HepG2 (cell line): ENCODE data around the gene TBC1D16. TPM values are rescaled to one million over a fixed set of nuclear protein-coding genes. Genes with fewer than 3 reads are reported as not detected.

Source experiments
- ATF7 ChIP-seq, 2 experiments: fragments of 450-650 bp in 1 of 2; sonication (generic) in 1 of 2; formaldehyde crosslinking in 1 of 2; IDR thresholded peaks; 2 replicates each; pipeline versions ENCODE4 v1.4.0 to v1.6.1; 2016 to 2020; ENCODE audit warnings: antibody characterized with exemption in 1 of 2, mild to moderate bottlenecking in 1 of 2, missing genetic modification reagents in 1 of 2
- BCL3 ChIP-seq: sonication (generic); formaldehyde crosslinking; IDR thresholded peaks from 2 replicates; pipeline ENCODE4 v1.5.1; 2020; ENCODE audit warnings: mild to moderate bottlenecking, missing genetic modification reagents, moderate library complexity
- FOXC1 ChIP-seq: sonication (generic); formaldehyde crosslinking; IDR thresholded peaks from 2 replicates; pipeline ENCODE4 v1.8.0; 2022; ENCODE audit warnings: mild to moderate bottlenecking, missing genetic modification reagents, borderline replicate concordance
- FUBP1 ChIP-seq: sonication (generic); formaldehyde crosslinking; IDR thresholded peaks from 2 replicates; pipeline ENCODE4 v1.5.1; 2020; ENCODE audit warnings: missing genetic modification reagents, mild to moderate bottlenecking, borderline replicate concordance
- KIAA2018 ChIP-seq: sonication (generic); formaldehyde crosslinking; IDR thresholded peaks from 2 replicates; pipeline ENCODE4 v1.5.0; 2020; ENCODE audit warnings: mild to moderate bottlenecking, missing genetic modification reagents, borderline replicate concordance
- NFAT5 ChIP-seq: sonication (generic); formaldehyde crosslinking; IDR thresholded peaks from 2 replicates; pipeline ENCODE4 v1.4.0; 2020; ENCODE audit warnings: missing genetic modification reagents
- U2AF1 ChIP-seq: fragments of 200-400 bp; formaldehyde crosslinking; optimal IDR thresholded peaks from 2 replicates; pipeline ENCODE3; 2017; ENCODE audit warnings: mild to moderate bottlenecking, low read depth, low read length
- ZFX ChIP-seq: sonication (generic); formaldehyde crosslinking; IDR thresholded peaks from 2 replicates; pipeline ENCODE4 v1.4.0; 2020; ENCODE audit warnings: mild to moderate bottlenecking, low read depth, missing genetic modification reagents, moderate library complexity
- ZIK1 ChIP-seq: sonication (generic); formaldehyde crosslinking; IDR thresholded peaks from 2 replicates; pipeline ENCODE4 v1.5.0; 2020; ENCODE audit warnings: mild to moderate bottlenecking, low read depth, missing genetic modification reagents, borderline replicate concordance
- ZNF563 ChIP-seq: sonication (generic); formaldehyde crosslinking; IDR thresholded peaks from 2 replicates; pipeline ENCODE4 v1.8.0; 2022; ENCODE audit warnings: mild to moderate bottlenecking, moderate library complexity, missing genetic modification reagents
- ZNF614 ChIP-seq: IDR thresholded peaks from 2 replicates; pipeline ENCODE4 v1.6.1; 2018; ENCODE audit warnings: missing biosample characterization, missing genetic modification reagents, inconsistent platforms, borderline replicate concordance
- polyA plus RNA-seq, 8 experiments: library from polyadenylated mRNA; depleted of rRNA in 3 of 8; stranded (reverse) in 7 of 8; unstranded in 1 of 8; fragments of >200 nt; fragmentation: Illumina TruSeq in 4 of 8; extraction: Trizol in 4 of 8; gene quantifications; 2 replicates each; pipeline versions ENCODE4 v1.2.1 to v1.2.3, GENCODE V29; 2011 to 2016; ENCODE audit warnings: low read depth in 4 of 8, missing spikeins in 1 of 8, mixed read lengths in 1 of 8; ENCODE audit not compliant: insufficient read depth in 1 of 8
- total RNA-seq, 5 experiments: library from RNA; depleted of rRNA; stranded (reverse); fragments of >200 nt; fragmentation: Illumina TruSeq; extraction: Trizol; gene quantifications; 2 replicates each; pipeline ENCODE4 v1.2.3, GENCODE V29; 2016; ENCODE audit warnings: low read depth in 1 of 5

TBC1D16 gene
- total and polyA plus RNA-seq, 2 of the 13 experiments (the other 11 are each of a cell fraction or from before 2014, with no cell fraction given), result 14.9 to 24.9 TPM

- TF ChIP-seq ZNF614, result peak; percentile 90; the same call in 1 of the 2 replicates
- TF ChIP-seq ATF7 (IDR thresholded peaks at IDR 0.05), result no peak
- TF ChIP-seq ATF7 (CRISPR knock-in tag; IDR thresholded peaks at IDR 0.05), result no peak; the same call in 1 of the 2 replicates
- no peak for TF ChIP-seq FOXC1 (CRISPR knock-in tag)
- no peak for TF ChIP-seq U2AF1
- TF ChIP-seq NFAT5, result no peak
- TF ChIP-seq BCL3 (CRISPR knock-in tag), result no peak
- TF ChIP-seq FUBP1 (CRISPR knock-in tag), result no peak
- no peak for TF ChIP-seq KIAA2018 (CRISPR knock-in tag)
- TF ChIP-seq ZNF563 (CRISPR knock-in tag), result no peak
- TF ChIP-seq ZIK1 (CRISPR knock-in tag), result 0 out of 2 replicates have a peak, but pooled peaks have one; percentile 40
- peak; percentile 55; the same call in 1 of the 2 replicates for TF ChIP-seq ZFX (CRISPR knock-in tag)
Measured at GRCh38 chr17:79905832-79906231, 129.8 kb downstream of the TBC1D16 start (continued).
